Measurements from ENCODE around the gene AK9.
"Not testable (repeated sequence)": the region's sequence is repeated elsewhere in the genome, so short reads cannot be mapped to it uniquely, and the experiment has no call there.

Gene AK9

DNA sequence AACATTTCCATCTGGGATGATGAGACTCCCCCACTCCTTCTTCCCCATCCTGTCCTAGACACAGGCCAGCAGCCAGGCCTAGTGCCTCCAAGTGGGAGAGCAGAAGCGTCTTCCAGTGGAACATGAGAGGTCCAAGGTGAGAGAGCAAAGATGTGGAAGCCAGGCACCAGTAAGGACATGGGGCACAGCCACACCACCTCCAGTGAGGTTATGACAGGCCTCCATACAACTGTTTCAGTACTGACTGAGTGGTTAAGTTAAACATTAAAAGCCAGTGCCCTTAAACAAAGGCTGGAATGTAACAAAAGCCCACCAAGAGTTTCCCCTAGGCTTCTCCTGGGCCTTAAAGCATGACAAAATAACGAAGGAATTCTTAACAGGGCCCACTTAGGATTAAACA lies 213.3 kb downstream of the AK9 start:
- no peak for DNase-seq

GRCh38 chr6:109477184-109477583 lies 213.8 kb downstream of the AK9 start:
- no peak for DNase-seq

- no peak for DNase-seq
Measured at GRCh38 chr6:109475625-109476024, 215.4 kb downstream of the AK9 start.

DNA sequence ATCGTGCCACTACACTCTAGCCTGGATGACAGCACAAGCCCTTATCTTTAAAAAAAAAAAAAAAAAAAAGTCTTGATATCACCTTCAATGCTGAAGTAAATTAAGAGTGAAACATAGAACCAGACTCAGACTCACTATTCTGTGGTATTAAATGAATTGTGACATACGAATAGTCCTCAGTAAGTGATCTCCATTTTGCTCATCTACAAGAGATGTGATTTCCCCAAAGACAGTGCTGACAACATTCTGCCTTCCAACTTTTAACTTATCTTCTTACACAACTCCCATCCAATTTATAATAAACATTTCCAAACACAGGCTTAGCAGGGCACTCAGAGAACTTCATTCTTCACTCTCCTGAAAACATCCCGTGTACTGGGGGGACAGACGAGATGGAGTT lies 216.0 kb downstream of the AK9 start:
- DNase-seq = no peak

- DNase-seq = no peak
Measured at GRCh38 chr6:109473120-109473519, 217.9 kb downstream of the AK9 start.

GRCh38 chr6:109472132-109472995 lies 218.6 kb downstream of the AK9 start:
- DNase-seq = no peak

- DNase-seq = no peak
Measured at GRCh38 chr6:109471105-109471810, 219.7 kb downstream of the AK9 start.

GRCh38 chr6:109469591-109470189 lies 221.3 kb downstream of the AK9 start:
- no peak for DNase-seq

- DNase-seq = no peak
Measured at GRCh38 chr6:109467696-109468095, 223.3 kb downstream of the AK9 start.

DNA sequence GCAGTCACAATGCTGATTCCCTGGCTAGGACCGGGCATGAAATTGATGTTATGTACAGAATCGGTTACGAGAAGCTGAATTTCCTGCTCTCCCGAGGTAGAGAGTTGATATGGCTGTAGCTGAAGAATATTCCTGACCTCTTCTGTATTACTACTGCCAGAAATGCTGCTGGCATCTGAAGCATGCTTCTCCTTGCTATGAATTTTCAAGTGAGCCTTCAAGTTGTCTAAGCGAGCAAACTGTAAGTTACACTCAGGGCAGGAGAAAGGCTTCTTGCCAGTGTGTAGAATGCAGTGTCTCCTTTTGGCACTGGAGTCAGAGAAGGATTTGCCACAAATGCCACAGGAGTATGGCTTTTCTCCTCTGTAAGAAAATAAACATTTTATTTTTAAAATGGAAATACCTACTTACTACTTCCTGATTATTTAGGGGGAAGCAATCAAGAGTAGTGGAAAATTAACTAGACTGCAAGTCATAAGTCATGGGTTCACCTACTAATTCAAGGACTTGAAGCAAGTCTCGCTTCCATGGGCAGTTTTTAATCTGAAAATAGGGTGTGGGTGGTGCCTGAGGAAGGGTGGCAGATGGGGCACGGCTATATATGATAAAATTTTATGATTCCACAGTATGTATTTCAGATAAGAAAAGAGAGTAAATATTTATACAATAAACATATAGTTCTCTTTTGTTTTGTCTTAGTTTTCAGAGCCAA lies 224.6 kb downstream of the AK9 start:
- no peak for DNase-seq

- peak; percentile 53 for DNase-seq
Measured at GRCh38 chr6:109465772-109466171, 225.2 kb downstream of the AK9 start.

- no peak for DNase-seq
Measured at GRCh38 chr6:109461733-109462526, 229.1 kb downstream of the AK9 start.

GRCh38 chr6:109461205-109461604 lies 229.8 kb downstream of the AK9 start:
- DNase-seq = not testable (repeated sequence)

DNA sequence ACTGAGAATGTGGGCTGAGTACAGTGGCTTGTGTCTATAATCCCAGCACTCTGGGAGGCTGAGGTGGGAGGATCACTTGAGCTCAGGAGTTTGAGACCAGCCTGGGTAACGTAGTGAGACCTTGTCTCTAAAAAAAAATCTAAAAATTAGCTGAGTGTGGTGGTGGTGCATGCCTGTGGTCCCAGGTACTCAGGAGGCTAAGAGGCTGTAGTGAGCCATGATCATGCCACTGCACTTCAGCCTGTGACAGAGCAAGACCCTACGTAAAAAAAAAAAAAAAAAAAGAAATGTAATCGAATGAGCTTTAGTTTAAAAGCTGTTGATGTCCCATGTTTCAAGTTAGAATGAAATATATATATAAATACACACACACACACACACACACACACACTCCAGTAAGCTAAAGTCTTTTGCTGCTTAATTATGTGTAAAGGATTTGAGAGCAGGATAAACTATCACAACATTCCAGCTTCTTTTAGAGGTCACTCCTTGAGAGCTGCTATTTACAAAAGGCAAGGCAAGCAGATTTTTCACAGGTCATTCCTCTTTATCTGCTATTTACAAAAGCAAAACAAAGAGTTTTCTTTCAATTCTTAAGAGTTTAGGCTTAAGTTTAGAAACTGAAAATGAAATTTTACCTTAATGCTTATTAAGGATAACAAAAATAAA lies 230.7 kb downstream of the AK9 start:
- no peak for DNase-seq

- DNase-seq = no peak
Measured at GRCh38 chr6:109458774-109459531, 232.0 kb downstream of the AK9 start.

DNA sequence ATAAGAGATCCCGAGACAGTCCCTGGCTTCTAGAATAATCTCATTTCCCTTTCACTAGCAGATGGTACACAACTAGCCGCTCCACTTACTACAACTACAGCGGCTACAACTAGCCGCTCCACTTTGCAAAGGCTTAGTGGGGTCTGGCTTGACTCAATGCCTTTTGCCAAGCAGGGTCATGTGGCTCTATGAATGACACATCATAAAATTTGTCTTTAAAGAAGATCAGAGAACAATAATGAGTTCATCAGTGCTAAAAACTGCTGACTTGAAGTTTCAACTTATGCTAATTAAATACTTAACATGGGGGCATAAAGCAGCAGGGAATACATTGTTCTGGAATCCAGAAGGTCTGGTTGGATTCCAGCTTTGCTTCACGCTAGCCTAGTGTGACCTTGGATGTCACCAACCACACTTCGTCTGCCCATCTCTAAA lies 233.4 kb downstream of the AK9 start:
- no peak for DNase-seq

DNA sequence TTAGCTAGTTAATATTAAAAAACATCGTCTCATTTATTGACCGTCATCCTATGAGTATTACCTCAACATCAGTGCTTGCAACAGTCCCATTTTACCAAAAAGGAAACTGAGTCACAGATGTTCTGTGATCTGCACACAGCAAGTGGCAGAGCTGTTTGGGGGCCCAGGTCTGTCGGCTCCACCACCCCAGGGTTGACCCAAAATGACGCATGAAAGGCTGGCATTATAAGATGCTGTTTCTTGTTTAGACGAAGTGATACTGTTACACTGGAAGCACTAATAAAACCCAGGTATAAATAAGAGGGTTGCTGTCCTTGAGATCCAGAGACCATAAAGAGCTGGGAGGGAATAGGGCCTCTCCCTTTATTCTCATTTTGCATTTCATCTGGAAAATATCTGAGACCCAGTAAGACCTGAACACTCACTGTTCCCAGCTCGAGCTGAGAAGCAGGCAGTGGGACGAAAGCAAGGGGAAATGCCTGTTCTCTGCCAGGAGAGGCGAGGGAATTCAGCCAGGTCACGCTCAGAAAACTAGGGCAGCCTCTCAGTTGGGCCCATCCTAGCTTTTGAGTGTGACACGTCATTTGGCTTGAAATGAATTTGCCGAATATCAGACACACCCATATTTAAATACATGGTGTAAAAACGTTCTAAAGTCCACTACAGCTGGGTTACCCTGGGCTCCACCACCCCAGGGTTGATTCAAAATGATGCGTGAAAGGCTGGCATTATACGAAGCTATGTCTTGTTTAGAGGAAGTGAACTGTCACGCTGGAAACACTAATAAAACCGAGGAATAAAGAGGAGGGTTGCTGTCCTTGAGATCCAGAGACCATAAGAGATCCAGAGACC lies 234.1 kb downstream of the AK9 start:
- DNase-seq = no peak

DNA sequence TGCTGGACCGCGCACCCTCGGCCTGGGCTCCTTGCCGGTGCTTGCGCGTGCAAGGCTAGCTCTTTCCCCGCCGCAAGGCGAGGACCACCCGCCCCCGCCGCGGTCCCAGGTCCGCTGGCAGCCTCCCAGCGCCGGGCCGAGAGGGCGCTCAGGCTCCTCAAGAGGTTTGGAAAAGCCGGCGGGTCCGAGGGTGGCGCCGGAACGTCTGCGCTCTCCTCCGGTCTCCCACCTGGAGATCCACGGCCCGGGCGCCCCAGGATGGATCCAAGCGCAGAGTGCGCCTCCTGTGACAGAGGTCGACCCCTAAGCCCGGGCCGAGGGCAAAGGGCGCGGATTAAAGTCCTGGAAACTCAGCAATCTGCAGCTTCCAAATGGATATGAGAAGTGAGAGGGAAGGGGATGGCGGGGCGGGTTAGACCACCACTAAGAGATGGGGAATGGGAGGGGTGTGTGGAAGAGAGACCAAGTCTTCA lies 234.9 kb downstream of the AK9 start:
- DNase-seq = no peak

- DNase-seq = peak; percentile 26
Measured at GRCh38 chr6:109455437-109456110, 235.4 kb downstream of the AK9 start, which contains the start of gene MICAL1. Gene MICAL1, minus strand, starts transcription at chr6:109455772. Its CDS starts 1,576 bp downstream, at chr6:109454196.

Measured in NCI-H2227 treated with DMSO at 0.1 percent for 48 hours (cell line).